A673 (cell line): ENCODE measurements around the gene HTR2B.

Experiments
- CTCF ChIP-seq: fragments of 300-800, 200-600 bp; sonication (generic); conservative IDR thresholded peaks from 2 replicates; pipeline ENCODE4 v1.5.1; 2017; ENCODE audit warnings: low read depth, mild to moderate bottlenecking, antibody characterized with exemption, low read length, moderate library complexity, mixed read lengths
- EZH2 ChIP-seq: fragments of 200-600 bp; sonication (generic); IDR thresholded peaks from 2 replicates; pipeline ENCODE4 v1.6.1; 2017; ENCODE audit warnings: borderline replicate concordance, low read depth, mild to moderate bottlenecking, mixed read lengths, antibody characterized with exemption, low read length; ENCODE audit not compliant: poor library complexity, severe bottlenecking

- no peak for TF ChIP-seq CTCF
- no peak for TF ChIP-seq EZH2
Measured at GRCh38 chr2:231117922-231118613, 6.8 kb downstream of the HTR2B start.
